PC-9 (cell line): Measurements from ENCODE around the gene PDE3A. TPM values are rescaled to one million over a fixed set of nuclear protein-coding genes. Genes with fewer than 3 reads are reported as not detected.

Experiments
- BruUV-seq: library from RNA; stranded (reverse); fragments of 400-500 nt; replicated peaks from 2 replicates; lab custom pipeline; 2021; lab: Mats Ljungman, UMichigan
- CTCF ChIA-PET: fragments of 300-600 bp; sonication (Branson Sonifier 250); formaldehyde crosslinking; loops from one replicate; lab custom pipeline; 2022; ENCODE audit warnings: antibody characterized with exemption; lab: Charles Lee
- POLR2A ChIA-PET: fragments of 300-600 bp; sonication (Branson Sonifier 250); formaldehyde crosslinking; loops from one replicate; lab custom pipeline; 2022; ENCODE audit warnings: antibody characterized with exemption; ENCODE audit not compliant: unreplicated experiment; lab: Charles Lee
- DNase-seq, 2 experiments: peaks; one replicate each; pipeline versions ENCODE4 v3.0.0 to v3.0.0-alpha.2; 2015 to 2022; ENCODE audit warnings: mixed read lengths in 1 of 2
- H2AFZ ChIP-seq: fragments of 200-600 bp; sonication (generic); 2 replicates; pipeline ENCODE4 v1.8.1; 2017; ENCODE audit warnings: antibody characterized with exemption
- H3F3A ChIP-seq: fragments of 200-600 bp; sonication (generic); 2 replicates; pipeline ENCODE4 v1.8.1; 2017; ENCODE audit warnings: antibody characterized with exemption, mild to moderate bottlenecking, low read depth; ENCODE audit not compliant: insufficient read depth
- H3K27ac ChIP-seq: fragments of 200-600 bp; sonication (generic); 2 replicates; pipeline ENCODE4 v1.6.1; 2016; ENCODE audit warnings: mixed run types
- H3K27me3 ChIP-seq: fragments of 200-600 bp; sonication (generic); 2 replicates; pipeline ENCODE4 v1.6.1; 2016; ENCODE audit warnings: low read depth, mixed run types; ENCODE audit not compliant: insufficient read depth
- H3K36me3 ChIP-seq: fragments of 200-600 bp; sonication (generic); 2 replicates; pipeline ENCODE4 v1.6.1; 2016; ENCODE audit warnings: low read depth, mixed run types
- H3K4me1 ChIP-seq: fragments of 200-600 bp; sonication (generic); replicated peaks from 2 replicates; pipeline ENCODE4 v1.6.1; 2016; ENCODE audit warnings: mixed run types; ENCODE audit not compliant: insufficient read depth
- H3K4me2 ChIP-seq: fragments of 200-600 bp; sonication (generic); 2 replicates; pipeline ENCODE4 v1.6.1; 2017; ENCODE audit warnings: mixed run types
- H3K4me3 ChIP-seq: fragments of 200-600 bp; sonication (generic); 2 replicates; pipeline ENCODE4 v1.6.1; 2016; ENCODE audit warnings: mixed run types
- H3K79me2 ChIP-seq: fragments of 200-600 bp; sonication (generic); 2 replicates; pipeline ENCODE4 v1.6.1; 2017; ENCODE audit warnings: low read depth, mixed run types
- H3K9me2 ChIP-seq: fragments of 200-600 bp; sonication (generic); 2 replicates; pipeline ENCODE4 v1.8.1; 2017; ENCODE audit warnings: mild to moderate bottlenecking; ENCODE audit not compliant: insufficient read depth
- H3K9me3 ChIP-seq: fragments of 200-600 bp; sonication (generic); 2 replicates; pipeline ENCODE4 v1.8.1; 2016; ENCODE audit warnings: low read depth; ENCODE audit not compliant: insufficient read depth
- H4K20me1 ChIP-seq: fragments of 200-600 bp; sonication (generic); 2 replicates; pipeline ENCODE4 v1.8.1; 2017; ENCODE audit not compliant: insufficient read depth
- CTCF ChIP-seq: fragments of 200-600 bp; sonication (generic); conservative IDR thresholded peaks from 2 replicates; pipeline ENCODE4 v1.6.1; 2017; ENCODE audit warnings: mixed run types, antibody characterized with exemption, mild to moderate bottlenecking, moderate library complexity
- EZH2 ChIP-seq: fragments of 200-600 bp; sonication (generic); IDR thresholded peaks from 2 replicates; pipeline ENCODE4 v1.8.0; 2017; ENCODE audit warnings: antibody characterized with exemption, low read depth
- intact Hi-C: fragments of 100-400 bp; cut with micrococcal nuclease; formaldehyde crosslinking; loops from one replicate; pipeline ENCODE4 v1.10.0; 2022; ENCODE audit not compliant: unreplicated experiment
- total RNA-seq: library from RNA; stranded (reverse); gene quantifications from 2 replicates; pipeline ENCODE4 v1.2.3, GENCODE V29; 2021

The PDE3A gene
- total RNA-seq, 1 experiment from 2014 or later: not detected

GRCh38 chr12:20477672-20478071 lies 109.3 kb downstream of the PDE3A start:
- Histone ChIP-seq H3K4me3 (no peak overlapping the region), H3K27ac (no peak overlapping the region), H3K4me1 (no peaks in the 10 kb centered on the region), H3K79me2 (no peaks in the 10 kb centered on the region), H3K4me2 (no peak overlapping the region), H3K9me3 (no peaks in the 10 kb centered on the region), H2AFZ (no peak overlapping the region), H3K36me3 (no peaks in the 10 kb centered on the region), H4K20me1 (no peaks in the 10 kb centered on the region; the same call in 1 of the 2 replicates), H3F3A (no peaks in the 10 kb centered on the region), H3K9me2 (no peaks in the 10 kb centered on the region; the same call in 1 of the 2 replicates), H3K27me3 (no peaks in the 10 kb centered on the region)
- ChIA-PET CTCF (no interaction called here), POLR2A (no interaction called here)
- intact Hi-C loops: no loop called here
- TF ChIP-seq EZH2 (no peak), CTCF (no peak)
- no peak for DNase-seq
- no TSS peak for BruUV-seq

- intact Hi-C loops: no loop called here
- Histone ChIP-seq H3K4me2 (no peak overlapping the region), H3K27ac (no peak overlapping the region), H3K9me3 (no peaks in the 10 kb centered on the region), H3K36me3 (no peaks in the 10 kb centered on the region), H3K79me2 (no peaks in the 10 kb centered on the region), H3F3A (no peaks in the 10 kb centered on the region), H2AFZ (no peak overlapping the region), H3K4me1 (no peaks in the 10 kb centered on the region), H3K27me3 (no peaks in the 10 kb centered on the region), H3K9me2 (no peaks in the 10 kb centered on the region; the same call in 1 of the 2 replicates), H4K20me1 (no peaks in the 10 kb centered on the region; the same call in 1 of the 2 replicates), H3K4me3 (no peak overlapping the region)
- POLR2A ChIA-PET: no interaction called here
- no peak for DNase-seq
- TF ChIP-seq CTCF: no peak
- no peak for TF ChIP-seq EZH2
- BruUV-seq: no TSS peak
- CTCF ChIA-PET: no interaction called here
Measured at GRCh38 chr12:20482491-20483054, 114.2 kb downstream of the PDE3A start.

GRCh38 chr12:20483776-20484175 lies 115.4 kb downstream of the PDE3A start:
- ChIA-PET CTCF (no interaction called here), POLR2A (no interaction called here)
- H3K36me3 ChIP-seq: no peaks in the 10 kb centered on the region
- BruUV-seq: no TSS peak
- H3K27me3 ChIP-seq: no peaks in the 10 kb centered on the region
- H3K9me3 ChIP-seq: no peaks in the 10 kb centered on the region
- H2AFZ ChIP-seq: no peak overlapping the region
- no peaks in the 10 kb centered on the region for H3K4me1 ChIP-seq
- H4K20me1 ChIP-seq: no peaks in the 10 kb centered on the region; the same call in 1 of the 2 replicates
- intact Hi-C loops: no loop called here
- H3K4me2 ChIP-seq: no peak overlapping the region
- H3K27ac ChIP-seq: no peak overlapping the region
- no peak overlapping the region for H3K4me3 ChIP-seq
- DNase-seq: no peak
- no peaks in the 10 kb centered on the region for H3K79me2 ChIP-seq
- TF ChIP-seq EZH2: no peak
- TF ChIP-seq CTCF: no peak
- no peaks in the 10 kb centered on the region for H3K9me2 ChIP-seq
- no peaks in the 10 kb centered on the region for H3F3A ChIP-seq
